ELF-1 (cell line): Measurements from ENCODE around the gene PRKAA1.

Experiments used
- DNase-seq: peaks from one replicate; pipeline ENCODE4 v3.0.0-alpha.2; 2016; ENCODE audit warnings: low read depth, low spot score

PRKAA1 gene

DNA sequence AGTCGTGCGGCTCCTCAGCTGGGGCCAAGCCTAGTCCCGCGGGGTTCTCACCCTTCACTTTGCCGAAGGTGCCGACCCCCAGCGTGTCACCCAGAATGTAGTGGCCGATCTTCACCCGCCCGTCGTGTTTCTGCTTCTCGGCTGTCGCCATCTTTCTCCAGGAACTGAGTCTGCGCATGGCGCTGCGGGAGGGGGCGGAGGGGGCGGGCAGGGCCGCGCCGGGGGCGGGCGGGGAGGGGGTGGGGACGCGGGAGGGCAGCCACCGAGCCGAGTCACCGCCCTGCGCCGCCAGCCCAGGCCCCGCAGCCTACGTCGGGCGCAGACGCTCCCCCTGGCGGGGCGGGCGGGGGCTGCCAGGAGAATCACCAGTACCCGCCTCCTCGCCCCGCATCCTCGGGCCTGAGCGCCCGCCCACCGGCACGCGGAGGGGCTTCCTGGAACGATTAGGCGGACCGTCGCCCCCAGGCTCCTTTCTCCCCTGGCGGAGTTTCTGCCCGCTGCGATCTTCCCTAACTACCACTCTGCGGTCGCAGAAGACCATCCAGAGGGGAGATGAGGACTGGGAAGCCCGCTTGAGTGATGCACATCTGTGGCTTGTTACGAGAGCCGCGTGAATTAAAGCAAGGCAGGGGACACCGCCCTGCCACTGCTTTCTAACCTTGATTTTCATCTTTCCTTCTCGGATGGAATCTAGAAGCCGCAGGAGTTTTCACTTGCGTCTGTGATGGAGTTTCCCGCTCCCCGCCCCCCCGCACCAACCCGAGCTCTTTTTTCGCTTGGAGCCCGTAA is at the start of gene PRKAA1:
PRKAA1 (minus strand) TSS at position 363 of the 789 bp plus-strand sequence; CDS start at position 178, 185 bp downstream.
- DNase-seq = peak; percentile 96

- DNase-seq = no peak
These were observed 49.4 kb upstream of the PRKAA1 start for GRCh38 chr5:40847525-40847924.

GRCh38 chr5:40846371-40846770 is 48.2 kb upstream of the PRKAA1 start:
- no peak for DNase-seq

GRCh38 chr5:40844565-40844964 is 46.4 kb upstream of the PRKAA1 start:
- no peak for DNase-seq

DNA sequence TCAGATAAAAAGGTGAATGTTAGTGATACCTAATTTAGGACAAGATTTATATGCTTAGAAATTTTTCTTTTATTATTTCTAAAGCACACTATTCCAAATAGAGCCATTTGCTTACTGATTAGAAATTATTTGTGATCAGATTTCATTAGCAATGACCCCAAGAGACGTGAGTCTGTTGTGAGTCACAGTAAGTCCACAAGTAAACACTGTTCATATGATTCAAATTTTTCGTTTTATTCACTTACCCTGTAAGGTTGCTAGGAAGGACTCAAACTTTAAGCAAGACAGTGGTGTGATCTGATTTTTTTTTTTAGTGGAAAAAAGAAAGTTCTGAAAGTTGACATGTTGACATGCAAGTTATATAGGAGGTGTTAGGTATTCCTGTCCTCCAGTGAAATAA is 44.2 kb upstream of the PRKAA1 start:
- no peak for DNase-seq

DNA sequence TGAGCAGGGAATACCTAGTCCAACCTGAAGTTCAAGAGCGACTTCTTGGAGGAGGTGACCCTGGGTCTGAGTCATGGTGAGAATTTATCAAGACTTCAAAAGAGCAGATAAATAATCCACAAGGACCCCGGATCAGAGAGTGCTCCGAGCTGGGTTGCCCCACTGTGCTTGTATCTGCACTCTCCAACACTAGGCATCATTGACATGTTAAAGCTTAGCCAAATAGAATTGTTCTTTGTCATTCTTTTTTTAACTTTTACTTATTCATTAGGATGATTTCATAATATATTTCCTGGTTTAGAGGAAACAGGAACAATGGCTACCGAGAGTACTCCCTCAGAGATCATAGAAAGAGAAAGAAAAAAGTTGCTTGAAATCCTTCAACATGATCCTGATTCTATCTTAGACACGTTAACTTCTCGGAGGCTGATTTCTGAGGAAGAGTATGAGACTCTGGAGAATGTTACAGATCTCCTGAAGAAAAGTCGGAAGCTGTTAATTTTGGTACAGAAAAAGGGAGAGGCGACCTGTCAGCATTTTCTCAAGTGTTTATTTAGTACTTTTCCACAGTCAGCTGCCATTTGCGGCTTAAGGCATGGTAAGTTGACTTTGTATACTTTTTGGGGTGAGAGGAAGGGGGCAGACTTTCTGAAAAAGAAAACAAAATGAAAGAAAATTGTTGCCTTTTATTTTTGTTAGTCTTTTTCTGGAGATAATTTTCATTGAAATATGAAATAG is 43.1 kb upstream of the PRKAA1 start, which contains the start of gene CARD6:
CARD6 (plus strand) TSS at position 300 of the 738 bp plus-strand sequence; CDS start at position 316, 16 bp downstream.
- DNase-seq = no peak

DNA sequence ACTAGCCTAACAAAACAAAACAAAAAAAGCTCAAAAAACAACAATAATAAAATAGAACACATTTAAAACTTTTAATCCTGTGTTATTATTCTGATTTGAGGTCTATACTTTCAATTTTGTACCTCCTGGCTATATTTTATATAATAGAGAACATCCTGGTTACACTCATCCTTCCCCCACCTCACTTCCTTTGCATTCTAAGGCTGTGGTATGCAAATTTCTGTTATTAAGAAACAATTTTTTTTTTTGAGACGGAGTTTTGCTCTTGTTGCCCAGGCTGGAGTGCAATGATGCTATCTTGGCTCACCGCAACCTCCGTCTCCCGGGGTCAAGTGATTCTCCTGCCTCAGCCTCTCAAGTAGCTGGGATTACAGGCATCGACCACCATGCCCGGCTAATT is 39.9 kb upstream of the PRKAA1 start:
- no peak for DNase-seq

DNA sequence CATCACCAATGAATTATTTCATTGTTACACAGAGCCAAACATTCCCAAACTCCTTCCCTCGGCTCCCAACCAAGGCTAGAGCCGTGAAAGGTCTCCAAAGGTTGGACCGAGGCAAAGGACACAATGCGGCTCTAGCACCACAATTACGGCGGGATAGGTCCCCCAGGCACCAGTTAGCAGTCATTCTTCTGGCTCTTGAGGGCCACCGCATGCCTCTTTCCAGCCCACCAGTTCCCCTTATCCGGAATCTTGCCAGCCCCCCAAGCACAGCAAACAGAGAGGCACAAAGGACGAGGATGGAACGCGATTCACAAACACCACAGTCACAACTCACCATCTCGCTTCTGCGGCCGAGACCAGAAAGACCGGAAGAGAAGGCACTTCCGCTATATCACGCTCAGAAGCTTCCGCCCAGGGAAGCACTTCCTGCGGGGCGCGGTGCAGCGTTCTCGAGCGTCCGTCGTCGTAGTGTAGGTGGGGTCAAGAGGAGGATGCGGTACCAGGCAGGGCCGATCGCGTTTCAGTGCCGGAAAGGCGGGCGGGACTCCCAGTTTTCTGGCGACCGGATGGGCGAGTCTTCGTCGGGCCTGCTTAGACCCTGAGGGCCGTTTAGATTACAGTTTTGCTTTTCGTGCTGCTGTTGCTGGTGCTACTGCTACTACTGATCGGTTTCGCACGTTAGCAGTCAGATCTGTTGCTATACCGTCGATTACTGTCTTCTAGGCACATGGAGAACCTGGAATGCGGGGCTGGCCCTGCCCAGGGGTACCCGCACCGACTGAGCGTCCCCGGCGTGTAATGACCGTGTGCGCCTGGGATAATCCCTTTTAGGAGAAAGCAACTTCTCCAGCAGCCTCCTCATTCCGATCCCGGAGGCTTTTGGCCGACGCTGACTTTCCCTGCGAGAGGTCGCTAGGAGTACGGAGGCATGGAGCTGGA is 36.9 kb upstream of the PRKAA1 start, which contains the start of gene RPL37:
RPL37 (minus strand) TSS at position 374 of the 939 bp plus-strand sequence; CDS start at position 337, 37 bp downstream.
- peak; percentile 98 for DNase-seq

DNA sequence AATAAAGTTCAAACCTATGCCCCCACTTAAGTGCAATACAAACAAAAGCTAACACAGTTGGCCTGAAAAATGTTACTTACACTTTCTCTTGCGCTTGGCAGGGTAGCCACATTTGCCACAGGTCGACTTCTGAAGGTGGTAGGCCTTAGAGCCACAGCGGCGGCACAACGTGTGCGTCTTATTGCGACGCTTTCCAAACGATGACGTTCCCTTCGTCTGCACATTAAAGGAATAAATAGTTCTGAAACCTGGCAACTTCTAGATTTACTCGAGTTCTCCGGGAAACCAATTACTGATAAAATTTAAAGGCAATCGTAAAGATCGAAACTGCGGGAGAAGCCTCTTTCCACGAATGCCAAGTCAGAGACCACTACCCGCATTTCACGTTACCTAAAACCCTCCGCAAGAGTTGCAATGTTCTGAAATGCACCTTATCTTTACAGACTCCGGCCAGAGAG is 36.2 kb upstream of the PRKAA1 start:
- DNase-seq = no peak

DNA sequence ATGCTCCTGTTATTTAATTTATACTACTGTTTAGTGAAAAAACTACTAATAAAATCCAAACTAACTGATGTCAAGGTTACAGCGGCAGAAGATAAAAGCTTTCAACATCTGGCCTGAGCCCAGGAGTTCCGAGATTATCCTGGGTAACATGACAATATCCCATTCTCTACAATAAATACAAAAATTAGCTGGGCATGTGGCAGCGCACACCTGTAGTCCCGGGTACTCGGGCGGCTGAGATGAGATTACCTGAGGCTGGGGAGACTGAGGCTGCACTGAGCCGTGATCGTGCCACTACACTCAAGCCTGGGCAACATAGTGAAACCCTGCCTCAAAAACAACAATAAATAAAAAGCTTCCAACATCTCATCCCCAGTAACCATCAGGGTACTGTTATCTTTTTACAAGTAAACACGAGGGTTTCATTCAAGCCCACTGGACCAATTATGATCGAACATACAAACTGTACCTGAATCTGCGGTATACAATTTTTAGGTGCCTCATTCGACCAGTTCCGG is 35.6 kb upstream of the PRKAA1 start:
- no peak for DNase-seq

- DNase-seq = no peak
These were observed 34.2 kb upstream of the PRKAA1 start for GRCh38 chr5:40832345-40832744.

DNA sequence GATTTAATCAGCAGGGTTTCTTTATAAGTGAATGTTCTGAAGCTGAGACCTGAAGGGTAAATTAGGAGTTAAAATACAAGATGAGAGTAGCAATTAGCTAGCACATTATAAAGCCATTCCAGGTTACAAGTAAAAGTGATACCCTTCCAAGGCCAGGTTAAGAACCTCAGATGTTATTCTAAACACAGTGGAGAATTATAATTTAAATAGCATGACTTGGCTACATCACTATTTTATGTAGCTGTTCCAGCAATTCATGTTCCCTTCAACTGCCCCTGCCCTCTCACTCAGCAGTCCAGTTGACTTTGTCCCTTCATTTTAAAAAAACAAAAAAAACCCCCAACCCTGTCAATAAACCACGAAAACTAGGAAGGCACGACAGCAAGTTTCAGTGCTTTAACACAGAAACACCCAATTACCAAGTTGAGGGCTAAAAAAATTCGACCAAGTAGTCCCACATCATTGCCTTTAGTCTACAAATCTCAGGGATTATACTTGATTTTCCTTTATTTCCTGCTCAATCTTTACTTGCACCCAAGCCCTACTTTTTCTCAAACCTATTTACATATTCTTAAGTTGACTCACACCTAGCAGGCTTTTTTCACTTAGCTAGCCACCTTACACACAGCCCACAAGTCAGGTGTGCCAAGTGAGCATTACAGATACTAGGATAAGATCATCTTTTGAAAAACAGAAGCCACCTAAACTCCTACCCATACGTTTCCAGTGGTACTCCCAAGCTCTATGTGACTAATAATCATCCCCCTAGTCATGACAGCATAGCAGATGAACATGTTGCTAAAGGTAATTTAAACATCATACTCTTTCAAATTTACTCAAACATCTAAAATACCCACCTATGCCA is 33.4 kb upstream of the PRKAA1 start:
- no peak for DNase-seq

- DNase-seq = no peak
These were observed 31.8 kb upstream of the PRKAA1 start for GRCh38 chr5:40829748-40830533.

DNA sequence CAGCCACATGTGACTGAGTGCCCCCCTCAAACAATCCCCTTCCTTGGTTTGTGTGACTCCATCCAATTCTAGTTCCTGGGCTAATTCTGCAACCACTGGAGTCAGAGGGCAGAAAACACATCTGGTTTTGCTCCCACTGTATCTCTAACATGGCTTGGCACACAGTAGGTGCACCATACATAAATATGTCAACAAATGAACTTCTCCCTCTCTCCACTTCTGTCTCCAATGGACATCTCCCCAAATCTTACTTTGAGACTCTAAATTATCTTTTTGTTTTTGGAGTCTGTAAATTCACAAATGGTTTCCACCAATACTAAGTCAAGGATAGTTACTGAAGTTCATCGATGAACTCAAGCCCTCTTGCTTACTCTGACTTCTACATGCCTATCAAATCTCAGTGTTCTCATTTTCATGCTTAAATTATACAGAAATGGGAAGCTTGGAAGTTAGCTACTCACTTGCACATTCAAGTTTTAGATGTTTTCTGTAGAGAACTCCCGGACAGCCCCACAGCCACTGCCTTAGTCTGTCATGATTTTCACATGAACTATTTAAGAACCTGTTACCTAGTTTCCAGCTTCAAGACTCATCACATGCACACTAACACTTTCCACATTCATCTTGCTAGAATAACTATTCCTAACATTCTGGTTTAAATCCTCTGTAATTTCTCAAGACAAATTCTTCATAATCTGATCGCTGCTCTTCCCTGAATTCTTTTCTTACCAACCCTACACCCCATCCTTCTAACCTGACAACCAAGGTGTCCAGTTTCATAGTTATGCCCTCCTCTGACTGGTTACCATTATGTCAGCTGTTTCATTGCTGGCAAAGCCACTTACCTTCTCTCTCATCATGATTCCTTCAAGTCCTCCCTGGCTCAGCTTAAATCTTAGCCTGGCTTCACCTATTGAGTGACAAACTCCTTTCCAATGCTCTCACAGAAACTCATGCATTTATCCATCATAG is 30.8 kb upstream of the PRKAA1 start:
- no peak for DNase-seq

GRCh38 chr5:40828021-40828631 is 30.0 kb upstream of the PRKAA1 start:
- DNase-seq = no peak

DNA sequence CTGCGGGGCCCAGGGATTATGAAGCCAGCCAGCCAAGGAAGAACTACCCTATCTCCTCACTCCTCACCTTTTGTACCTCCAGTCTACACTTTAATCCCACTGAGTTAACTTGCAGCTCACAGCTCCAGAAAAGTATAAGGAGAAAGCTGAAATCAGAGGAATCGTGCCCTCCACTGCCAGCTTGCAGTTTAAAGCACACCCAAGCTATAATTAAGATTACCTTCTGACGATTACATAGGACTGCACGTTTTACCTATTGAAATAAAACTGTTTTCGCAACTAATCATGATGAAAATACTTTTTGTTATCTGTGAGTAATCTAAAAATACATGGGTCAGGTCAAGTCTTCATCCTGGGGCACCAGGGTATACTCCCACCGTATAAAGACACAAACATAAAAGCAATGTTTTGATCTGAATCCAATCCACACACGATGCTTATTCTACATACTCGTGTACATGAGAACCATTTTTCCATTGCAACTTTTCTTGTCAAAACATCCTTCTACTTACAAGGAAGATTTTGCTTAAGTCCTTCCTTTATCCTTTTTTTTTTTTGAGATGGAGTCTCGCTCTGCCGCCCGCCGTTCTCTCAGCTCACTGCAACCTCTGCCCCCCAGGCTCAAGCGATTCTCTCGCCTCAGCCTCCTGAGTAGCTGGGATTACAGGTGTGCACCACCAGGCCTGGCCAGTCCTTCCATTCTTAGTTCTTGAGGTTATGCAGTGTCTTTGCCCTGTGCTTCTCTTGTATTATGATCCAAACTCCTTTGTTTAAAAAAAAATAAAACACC is 29.2 kb upstream of the PRKAA1 start:
- DNase-seq = no peak
